PFSK-1 (cell line): ENCODE results near the gene MGAT5.

Source experiments
- POLR2AphosphoS5 ChIP-seq: IDR thresholded peaks from 2 replicates; pipeline ENCODE4 v1.6.1; 2012; ENCODE audit warnings: low read depth, mild to moderate bottlenecking, control low read depth, low read length, moderate library complexity
- REST ChIP-seq, 2 experiments: IDR thresholded peaks; 2 replicates each; pipeline versions ENCODE4 v1.6.1 to v1.8.0; 2011 to 2012; ENCODE audit warnings: low read depth in 2 of 2, low read length in 2 of 2, control low read depth in 1 of 2, inconsistent platforms in 1 of 2, mild to moderate bottlenecking in 1 of 2, moderate library complexity in 1 of 2; ENCODE audit not compliant: insufficient read depth in 1 of 2
- SIN3A ChIP-seq: IDR thresholded peaks from 2 replicates; pipeline ENCODE4 v1.6.1; 2012; ENCODE audit warnings: mild to moderate bottlenecking, low read length, moderate library complexity, borderline replicate concordance; ENCODE audit not compliant: insufficient read depth
- TAF1 ChIP-seq: IDR thresholded peaks from 2 replicates; pipeline ENCODE4 v1.6.1; 2012; ENCODE audit warnings: low read length, control low read depth, borderline replicate concordance; ENCODE audit not compliant: insufficient read depth

- TF ChIP-seq REST (IDR thresholded peaks at IDR 0.05; ENCODE audit: insufficient read depth in 1 of 2, low read depth in 2 of 2, low read length in 2 of 2) (no peak), SIN3A (no peak), POLR2AphosphoS5 (no peak), TAF1 (no peak)
Observed at GRCh38 chr2:134275058-134275862, 21.4 kb downstream of the MGAT5 start.
